SH-SY5Y (cell line): ENCODE results near the gene IQSEC3.

ENCODE experiments used
- GATA2 ChIP-seq: IDR thresholded peaks from 2 replicates; pipeline ENCODE4 v1.6.1; 2011; ENCODE audit warnings: mild to moderate bottlenecking, low read depth, low read length
- GATA3 ChIP-seq: IDR thresholded peaks from 2 replicates; pipeline ENCODE4 v1.6.1; 2011; ENCODE audit warnings: low read depth, mild to moderate bottlenecking, low read length, moderate library complexity

Gene IQSEC3

DNA sequence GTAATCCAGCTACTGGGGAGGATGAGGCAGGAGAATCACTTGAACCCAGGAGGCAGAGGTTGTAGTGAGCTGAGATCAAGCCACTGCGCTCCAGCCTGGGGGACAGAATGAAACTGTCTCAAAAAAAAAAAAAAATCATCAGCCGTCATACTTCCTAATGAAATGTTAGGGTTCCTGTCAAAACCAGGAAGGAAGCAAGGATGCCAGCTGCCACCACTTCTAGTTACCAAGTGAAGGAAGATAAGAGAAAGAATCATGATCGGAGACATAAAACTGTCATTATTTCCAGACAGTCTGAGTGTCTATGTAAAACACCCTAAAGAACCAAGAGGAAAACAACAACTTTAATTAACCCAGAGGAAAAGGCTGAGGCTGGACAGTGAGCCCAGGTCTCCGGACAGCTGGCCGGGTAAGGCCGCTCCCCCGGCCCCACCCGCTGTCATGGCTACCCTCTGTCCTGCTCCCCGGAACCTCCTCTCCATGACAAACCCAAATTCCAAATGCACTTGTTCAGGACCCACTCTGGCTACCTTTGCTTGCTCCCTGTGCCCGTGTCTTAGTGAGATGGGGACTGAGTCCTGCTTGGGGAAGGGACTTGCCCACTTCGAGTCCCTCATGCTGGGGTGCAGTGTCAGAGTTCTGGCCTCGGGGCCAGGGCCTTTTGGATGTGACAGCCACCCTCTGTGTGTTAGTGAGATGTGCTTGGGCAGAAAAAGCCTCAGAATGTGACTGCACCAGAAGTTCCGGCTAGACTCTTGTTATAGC, 118.4 kb downstream of the IQSEC3 start:
- no peak for TF ChIP-seq GATA3
- no peak for TF ChIP-seq GATA2

DNA sequence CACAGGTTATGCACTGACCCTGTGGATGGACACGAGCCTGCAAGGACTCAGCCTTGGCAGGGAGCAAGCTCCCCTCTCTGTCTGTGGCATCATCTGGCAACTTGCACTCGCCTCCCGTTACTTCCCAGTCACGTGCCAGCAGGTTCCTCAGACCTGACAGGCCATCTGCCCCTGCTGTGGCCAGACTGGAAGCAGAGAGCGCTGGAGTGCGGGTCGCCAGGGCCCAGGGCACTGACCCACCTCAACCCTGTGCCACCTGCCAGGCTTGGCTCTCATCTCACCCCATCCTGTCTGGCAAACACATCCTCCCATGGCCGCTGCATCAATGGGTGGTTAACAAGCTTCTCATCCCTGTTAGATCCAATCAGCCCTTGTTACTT, 119.0 kb downstream of the IQSEC3 start:
- no peak for TF ChIP-seq GATA3
- no peak for TF ChIP-seq GATA2

DNA sequence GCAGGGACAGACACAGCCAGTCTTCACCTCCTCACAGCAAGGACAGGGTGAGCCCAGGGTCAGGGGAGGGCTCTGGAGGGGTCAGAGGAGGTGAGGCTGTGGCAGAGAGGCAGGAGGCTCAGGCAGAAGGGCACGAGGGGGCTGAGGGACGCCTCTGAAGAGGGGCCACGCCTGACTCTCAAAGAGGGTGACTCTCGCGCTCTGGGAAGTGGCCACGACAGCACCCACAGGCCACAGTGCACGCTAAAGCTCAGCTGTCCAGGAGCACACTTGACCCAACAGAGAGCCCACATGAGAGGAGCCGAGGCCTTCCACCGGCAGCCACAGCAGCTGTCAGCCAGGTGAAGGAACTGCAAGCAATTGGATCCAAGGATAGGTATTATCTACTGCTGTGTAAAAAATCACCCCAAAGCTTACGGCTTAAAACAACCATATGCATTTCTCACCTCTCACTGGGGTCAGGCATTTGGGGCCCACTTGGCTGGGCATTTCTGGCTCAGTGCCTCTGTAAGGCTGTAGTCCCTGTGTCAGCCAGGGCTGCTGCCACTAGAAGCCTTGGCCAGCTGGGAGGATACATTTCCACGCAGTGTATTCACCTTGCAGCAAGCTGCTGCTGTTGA, 119.5 kb downstream of the IQSEC3 start:
- TF ChIP-seq GATA3 (no peak), GATA2 (no peak)

DNA sequence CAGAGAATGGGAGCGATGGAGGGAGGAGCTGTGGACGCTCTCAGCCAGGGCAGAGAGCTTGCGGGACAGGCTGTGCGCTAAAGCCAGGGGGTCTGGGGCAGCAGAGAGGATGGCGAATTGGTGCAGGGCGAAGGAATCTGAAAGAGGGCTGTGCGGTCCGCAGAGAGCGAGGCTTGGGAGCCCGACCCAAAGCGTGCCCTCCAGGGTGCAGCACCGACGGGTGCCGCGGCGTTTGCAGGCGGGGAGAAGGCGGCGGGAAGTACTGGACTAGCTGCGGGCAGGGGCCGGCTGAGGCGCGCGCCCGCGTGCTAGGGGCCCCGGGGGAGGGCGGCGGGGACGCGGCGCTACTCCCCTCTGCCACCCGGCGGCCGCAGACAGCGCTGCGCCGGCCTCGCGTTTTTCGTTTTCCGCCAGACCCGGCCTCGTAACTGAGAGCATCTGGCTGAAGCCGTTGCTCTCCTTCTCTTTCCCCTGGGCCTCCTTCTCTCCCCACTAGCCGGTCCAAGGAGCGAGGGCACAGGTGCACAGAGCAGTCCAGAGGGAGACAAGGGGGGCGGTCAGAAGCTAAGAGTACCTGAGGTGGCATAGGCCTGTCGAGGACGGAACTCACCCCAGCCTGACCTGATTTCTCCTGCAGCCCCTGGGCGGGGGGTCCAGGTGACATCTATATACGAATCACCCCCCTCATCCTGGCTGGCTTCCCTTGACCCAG, 122.5 kb downstream of the IQSEC3 start:
- TF ChIP-seq GATA3 = no peak
- no peak for TF ChIP-seq GATA2

DNA sequence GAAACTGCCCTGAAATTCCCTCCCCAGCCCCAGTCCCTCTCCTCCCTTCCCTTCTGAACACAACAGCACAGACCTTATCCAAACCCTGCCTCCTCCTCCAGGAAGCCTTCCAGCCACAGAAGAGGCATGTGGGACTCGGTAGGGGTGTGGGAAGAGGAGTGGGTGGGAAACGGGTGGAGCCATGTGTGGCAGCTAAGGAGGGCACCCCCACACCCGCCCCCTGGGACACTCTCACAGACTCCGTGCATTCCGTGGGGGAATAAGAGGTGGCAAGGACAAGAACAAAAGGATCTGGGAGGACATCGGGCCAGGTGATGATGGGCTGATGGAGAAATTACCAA, 123.0 kb downstream of the IQSEC3 start:
- TF ChIP-seq GATA3 = no peak
- no peak for TF ChIP-seq GATA2

DNA sequence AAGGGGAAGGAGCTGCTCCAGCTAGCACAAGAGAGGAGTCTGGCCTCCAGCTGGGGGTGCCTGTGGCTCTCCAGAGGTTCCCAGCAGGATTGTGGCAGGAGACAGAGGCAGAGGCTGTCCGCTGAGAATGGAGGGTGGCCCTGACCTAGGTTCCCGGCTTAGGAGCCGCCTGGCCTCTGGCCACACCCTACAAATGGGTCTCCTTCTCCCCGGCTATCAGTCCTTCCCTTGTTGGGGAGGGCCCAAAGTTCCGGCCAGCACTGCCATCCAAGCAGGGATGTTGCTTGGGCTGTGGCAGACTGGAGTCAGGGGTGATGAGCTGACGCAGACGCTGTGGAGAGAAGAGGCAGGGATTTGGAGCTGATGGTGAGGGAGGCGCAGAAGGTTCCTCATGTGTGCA, 124.3 kb downstream of the IQSEC3 start:
- TF ChIP-seq GATA2 (no peak), GATA3 (no peak)

DNA sequence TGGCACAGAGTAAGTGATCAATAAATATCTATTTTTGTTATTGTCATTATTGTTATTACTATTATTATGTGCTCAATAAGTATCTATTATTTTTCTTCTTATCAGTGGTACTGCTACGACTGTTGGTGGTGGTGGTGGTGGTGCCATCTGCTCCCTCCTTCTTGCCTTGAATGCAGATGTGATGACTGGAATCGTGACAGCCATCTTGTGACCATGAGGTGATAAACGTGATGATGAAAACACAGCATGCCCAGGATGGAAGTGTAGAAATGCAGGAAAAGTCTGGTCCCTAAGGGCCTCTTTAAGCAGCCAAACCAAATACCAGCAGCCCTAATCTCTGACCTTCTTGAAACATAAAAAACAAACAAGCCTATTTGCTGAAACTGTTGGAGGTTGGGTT, 125.0 kb downstream of the IQSEC3 start:
- no peak for TF ChIP-seq GATA2
- TF ChIP-seq GATA3 = no peak

DNA sequence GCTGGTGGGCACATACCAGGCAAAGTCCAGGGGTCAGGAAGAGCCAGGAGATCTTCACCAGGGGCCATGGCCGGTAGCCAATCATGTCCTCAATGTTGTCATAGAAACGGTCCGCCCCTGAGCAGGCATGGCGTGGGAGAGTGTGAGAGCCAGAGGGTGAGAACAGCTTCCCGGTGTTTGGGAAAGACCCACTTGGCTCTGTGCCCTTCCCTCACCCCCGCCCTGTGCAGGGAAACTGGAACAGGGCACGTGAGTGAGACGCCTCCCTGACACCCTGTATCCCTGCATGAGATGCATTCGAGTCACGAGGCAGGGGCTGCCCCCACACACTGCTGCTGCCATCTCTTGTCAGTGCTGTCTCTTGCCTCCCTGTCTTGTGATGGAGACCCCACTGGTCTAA, 126.7 kb downstream of the IQSEC3 start:
- TF ChIP-seq GATA2 = no peak
- TF ChIP-seq GATA3 = no peak

DNA sequence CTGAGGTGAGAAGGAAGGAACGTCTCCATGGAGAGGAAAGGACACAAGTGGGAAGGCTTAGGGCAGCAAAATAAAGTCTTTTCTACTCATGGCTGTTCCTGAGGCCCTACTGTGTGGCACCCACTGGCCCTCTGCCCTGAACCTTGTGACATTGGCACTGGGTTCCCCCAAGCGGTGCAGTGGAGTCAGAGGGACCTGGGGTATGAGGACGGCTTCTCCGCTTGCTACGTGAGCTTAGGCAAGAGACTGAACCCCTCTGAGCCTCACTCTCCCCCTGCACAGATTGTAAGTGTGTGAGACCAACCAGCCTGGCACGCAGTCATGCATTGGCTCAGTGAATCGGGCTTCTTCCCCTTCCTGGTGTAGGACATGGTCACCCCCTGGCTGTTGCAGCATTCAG, 127.7 kb downstream of the IQSEC3 start:
- TF ChIP-seq GATA2 = no peak
- no peak for TF ChIP-seq GATA3

DNA sequence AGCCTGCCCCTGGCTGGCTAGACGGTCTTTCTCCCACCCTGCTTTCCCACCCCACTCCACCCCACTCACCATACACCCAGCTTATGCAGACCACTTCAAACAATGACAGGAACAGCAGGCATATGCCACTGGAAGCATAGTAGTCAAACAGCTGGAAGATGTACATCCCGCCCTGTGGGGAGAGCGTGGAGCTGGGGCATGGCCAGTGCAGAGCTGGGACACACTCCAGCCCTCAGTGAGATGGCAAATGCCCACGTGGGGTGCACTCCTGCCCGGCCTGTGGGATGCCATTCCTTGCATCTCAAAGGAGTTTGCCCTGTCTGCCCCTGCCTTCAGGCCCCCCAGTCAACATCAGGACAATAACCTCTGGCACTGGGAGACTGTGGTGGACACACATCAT, 128.6 kb downstream of the IQSEC3 start:
- no peak for TF ChIP-seq GATA2
- no peak for TF ChIP-seq GATA3

DNA sequence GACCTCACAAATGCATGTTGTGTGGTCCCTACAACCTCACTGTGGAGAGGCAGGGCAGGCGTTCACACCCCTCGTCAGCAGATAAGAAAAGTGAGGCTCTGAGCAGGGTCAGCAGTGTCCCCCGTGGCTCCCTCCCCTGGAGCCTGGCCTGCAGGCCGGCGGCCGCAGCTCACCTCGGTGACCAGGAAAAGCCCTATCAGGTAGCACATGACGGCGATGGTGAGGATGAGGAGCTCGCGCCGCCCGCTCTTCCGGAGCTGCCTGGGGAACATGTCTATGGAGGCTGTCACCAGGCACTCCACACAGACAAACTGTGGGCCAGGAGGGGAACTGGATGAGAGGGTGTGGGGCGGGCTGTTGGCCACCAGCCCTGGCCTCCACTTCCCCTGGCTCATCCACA, 129.4 kb downstream of the IQSEC3 start:
- TF ChIP-seq GATA2 (no peak), GATA3 (no peak)

DNA sequence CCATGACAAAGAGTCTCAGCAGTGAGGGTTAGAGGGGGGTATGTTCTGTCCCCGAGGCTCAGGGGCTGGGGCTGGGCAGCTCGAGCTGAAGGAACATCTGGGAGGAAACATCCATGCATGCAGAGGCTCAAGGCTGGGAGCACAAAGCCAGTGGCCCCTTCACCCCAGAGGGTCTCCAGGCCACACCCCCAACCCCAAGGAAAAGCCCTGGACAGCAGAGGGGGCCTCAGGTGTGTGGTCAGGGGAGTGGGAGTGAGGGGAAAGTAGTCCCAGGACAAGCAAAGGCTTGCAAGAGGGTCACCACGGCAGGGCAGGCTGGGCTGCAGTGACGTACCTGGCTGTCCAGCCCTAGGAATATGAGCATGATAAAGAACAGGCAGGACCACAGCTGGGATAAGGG, 129.9 kb downstream of the IQSEC3 start:
- TF ChIP-seq GATA3 (no peak), GATA2 (no peak)

DNA sequence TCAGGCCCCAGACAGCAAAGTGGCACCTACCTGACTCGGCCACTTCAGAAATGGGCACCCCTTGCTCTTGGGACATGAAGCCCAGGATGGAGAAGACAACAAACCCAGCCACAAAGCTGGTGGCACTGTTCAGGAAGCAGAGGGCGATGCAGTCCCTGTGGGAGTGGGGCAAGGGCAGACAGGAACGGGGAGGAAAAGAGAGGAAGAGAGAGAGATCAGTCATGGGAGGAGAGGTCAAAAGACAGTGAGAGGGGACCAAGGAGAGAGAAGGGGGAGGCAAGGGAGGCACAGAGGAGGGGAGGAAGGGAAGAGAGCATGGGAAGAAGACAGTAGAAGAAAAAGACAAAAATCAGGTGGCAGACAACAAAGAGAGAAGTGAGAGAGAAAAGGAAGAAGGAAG, 130.8 kb downstream of the IQSEC3 start:
- TF ChIP-seq GATA3 (no peak), GATA2 (no peak)

DNA sequence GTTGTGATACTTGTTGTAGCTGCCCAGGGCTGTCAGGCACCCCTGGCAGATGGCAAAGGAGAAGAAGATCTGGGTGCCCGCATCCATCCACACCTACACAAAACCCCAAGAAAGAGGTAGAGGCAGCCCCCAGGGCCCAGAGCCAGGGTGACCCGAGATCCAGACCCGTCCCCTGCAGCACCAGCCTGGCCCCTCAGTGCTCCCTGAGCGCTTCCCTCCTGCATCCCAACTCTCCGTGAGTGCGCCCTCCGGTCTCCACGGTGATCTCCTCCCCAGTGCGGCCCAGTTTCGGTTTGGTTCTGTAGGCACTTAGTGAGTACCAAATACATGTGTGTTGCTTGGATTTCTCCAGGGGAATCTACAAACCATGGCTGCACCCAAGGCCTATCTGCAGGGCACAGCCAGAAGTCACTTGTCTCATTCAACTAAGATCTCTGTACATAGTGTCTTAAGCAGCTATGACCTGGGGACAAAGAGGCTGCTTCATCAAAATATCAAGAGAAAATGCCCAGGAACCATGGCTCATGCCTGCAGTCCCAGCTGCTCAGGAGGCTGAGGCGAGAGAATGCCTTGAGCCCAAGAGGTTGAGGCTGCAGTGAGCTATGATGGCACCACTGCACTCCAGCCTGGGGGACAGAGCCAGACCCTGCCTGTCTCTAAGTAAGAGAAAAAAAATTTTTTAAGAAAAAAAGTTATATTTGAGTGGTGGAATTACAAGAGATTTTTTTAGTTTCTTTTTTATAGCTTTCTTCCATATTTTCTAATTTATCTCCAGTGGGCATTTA, 131.5 kb downstream of the IQSEC3 start:
- TF ChIP-seq GATA3 = no peak
- no peak for TF ChIP-seq GATA2
